ENCODE results near the gene GCM1.

DNA sequence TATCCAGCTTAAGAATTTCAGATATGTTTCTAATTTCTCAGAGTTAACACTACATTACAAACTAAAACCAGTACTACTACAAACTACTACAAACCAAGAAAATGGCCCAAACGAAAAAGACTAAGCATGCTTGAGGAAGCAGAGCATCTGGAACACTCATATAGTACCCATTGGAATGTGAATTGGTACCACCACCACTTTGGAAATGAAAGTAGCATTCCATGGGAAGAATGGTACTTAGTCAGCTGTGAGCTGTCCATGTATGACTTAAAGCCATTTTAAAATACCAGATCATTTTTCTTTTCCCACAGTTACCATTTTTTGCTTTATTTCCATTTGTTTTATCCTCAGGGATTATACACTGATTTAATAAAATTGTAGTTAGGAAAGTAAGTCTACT is 52.9 kb downstream of the GCM1 start:
- TF ChIP-seq, protein P1, sequence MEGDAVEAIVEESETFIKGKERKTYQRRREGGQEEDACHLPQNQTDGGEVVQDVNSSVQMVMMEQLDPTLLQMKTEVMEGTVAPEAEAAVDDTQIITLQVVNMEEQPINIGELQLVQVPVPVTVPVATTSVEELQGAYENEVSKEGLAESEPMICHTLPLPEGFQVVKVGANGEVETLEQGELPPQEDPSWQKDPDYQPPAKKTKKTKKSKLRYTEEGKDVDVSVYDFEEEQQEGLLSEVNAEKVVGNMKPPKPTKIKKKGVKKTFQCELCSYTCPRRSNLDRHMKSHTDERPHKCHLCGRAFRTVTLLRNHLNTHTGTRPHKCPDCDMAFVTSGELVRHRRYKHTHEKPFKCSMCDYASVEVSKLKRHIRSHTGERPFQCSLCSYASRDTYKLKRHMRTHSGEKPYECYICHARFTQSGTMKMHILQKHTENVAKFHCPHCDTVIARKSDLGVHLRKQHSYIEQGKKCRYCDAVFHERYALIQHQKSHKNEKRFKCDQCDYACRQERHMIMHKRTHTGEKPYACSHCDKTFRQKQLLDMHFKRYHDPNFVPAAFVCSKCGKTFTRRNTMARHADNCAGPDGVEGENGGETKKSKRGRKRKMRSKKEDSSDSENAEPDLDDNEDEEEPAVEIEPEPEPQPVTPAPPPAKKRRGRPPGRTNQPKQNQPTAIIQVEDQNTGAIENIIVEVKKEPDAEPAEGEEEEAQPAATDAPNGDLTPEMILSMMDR (IDR thresholded peaks at IDR 0.05; ENCODE audit: low read depth, low read length, poor library complexity, severe bottlenecking), result no peak
- no peak for TF ChIP-seq EZH2phosphoT487 (IDR thresholded peaks at IDR 0.05; ENCODE audit: borderline replicate concordance, low read length)
